Stimulated activated naive CD8-positive, alpha-beta T cell treated with anti-CD3 and anti-CD28 coated beads, Interleukin-15, Interleukin-2, amounts not matched to agents 100 ng/mL and 50 ng/mL, for 24 hours (primary cell): ENCODE data around the gene TEX261.
A peak's percentile ranks its signal among the peaks of the same experiment; 100 is the strongest.

Experiments used
- H3K27ac Mint-ChIP-seq: one replicate; pipeline ENCODE4 v1.8.0; 2021; ENCODE audit warnings: mild to moderate bottlenecking, mixed read lengths
- H3K27me3 Mint-ChIP-seq: one replicate; pipeline ENCODE4 v1.8.0; 2021; ENCODE audit warnings: mixed read lengths
- H3K36me3 Mint-ChIP-seq: one replicate; pipeline ENCODE4 v1.8.0; 2021; ENCODE audit warnings: low read depth, mixed read lengths
- H3K4me1 Mint-ChIP-seq: one replicate; pipeline ENCODE4 v1.8.0; 2021; ENCODE audit warnings: low read depth, mixed read lengths
- H3K4me3 Mint-ChIP-seq: one replicate; pipeline ENCODE4 v1.8.0; 2021; ENCODE audit warnings: mild to moderate bottlenecking, mixed read lengths
- H3K9me3 Mint-ChIP-seq: one replicate; pipeline ENCODE4 v1.8.0; 2021; ENCODE audit warnings: mixed read lengths

The TEX261 gene

GRCh38 chr2:70988726-70989648 is 5.7 kb downstream of the TEX261 start:
- no peak overlapping the region for H3K27ac Mint-ChIP-seq
- H3K9me3 Mint-ChIP-seq, result no peaks in the 10 kb centered on the region
- peaks cover 69% of the 10 kb centered on the region for H3K36me3 Mint-ChIP-seq
- no peak overlapping the region for H3K4me3 Mint-ChIP-seq
- no peaks in the 10 kb centered on the region for H3K27me3 Mint-ChIP-seq
- H3K4me1 Mint-ChIP-seq, result peaks cover 41% of the 10 kb centered on the region

DNA sequence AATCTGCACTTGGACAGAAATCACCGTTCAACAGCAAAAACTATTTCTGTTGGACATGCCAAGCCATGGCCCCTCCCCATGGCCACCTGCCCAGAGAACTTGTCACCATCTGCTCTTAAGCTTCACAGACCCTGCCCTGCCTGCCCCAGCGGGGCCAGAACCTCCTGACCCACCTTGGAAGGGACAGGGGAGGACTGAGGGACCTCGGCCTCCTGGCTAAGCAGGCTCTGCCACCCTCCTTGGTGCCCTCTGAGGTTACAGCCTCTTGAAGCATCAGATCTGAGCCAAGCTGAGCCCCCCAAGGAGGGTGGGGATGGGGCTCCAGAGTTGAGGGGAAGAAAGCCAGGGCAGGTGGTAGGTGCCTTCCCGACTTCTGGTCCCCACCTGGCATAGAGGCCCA is 6.5 kb downstream of the TEX261 start:
- Mint-ChIP-seq H3K4me1 (peaks cover 34% of the 10 kb centered on the region), H3K9me3 (no peaks in the 10 kb centered on the region), H3K36me3 (peaks cover 68% of the 10 kb centered on the region), H3K4me3 (no peak overlapping the region), H3K27ac (no peak overlapping the region), H3K27me3 (no peaks in the 10 kb centered on the region)

- Mint-ChIP-seq H3K27ac (no peak overlapping the region), H3K9me3 (no peaks in the 10 kb centered on the region), H3K27me3 (no peaks in the 10 kb centered on the region), H3K36me3 (peaks cover 65% of the 10 kb centered on the region), H3K4me1 (peaks cover 28% of the 10 kb centered on the region), H3K4me3 (no peak overlapping the region)
Measured at GRCh38 chr2:70987386-70987785, 7.3 kb downstream of the TEX261 start.

- Mint-ChIP-seq H3K36me3 (peaks cover 61% of the 10 kb centered on the region), H3K4me3 (no peak overlapping the region), H3K4me1 (peaks cover 23% of the 10 kb centered on the region), H3K27ac (peak overlapping the region; percentile 23), H3K9me3 (no peaks in the 10 kb centered on the region), H3K27me3 (no peaks in the 10 kb centered on the region)
Measured at GRCh38 chr2:70986499-70987189, 8.0 kb downstream of the TEX261 start.

DNA sequence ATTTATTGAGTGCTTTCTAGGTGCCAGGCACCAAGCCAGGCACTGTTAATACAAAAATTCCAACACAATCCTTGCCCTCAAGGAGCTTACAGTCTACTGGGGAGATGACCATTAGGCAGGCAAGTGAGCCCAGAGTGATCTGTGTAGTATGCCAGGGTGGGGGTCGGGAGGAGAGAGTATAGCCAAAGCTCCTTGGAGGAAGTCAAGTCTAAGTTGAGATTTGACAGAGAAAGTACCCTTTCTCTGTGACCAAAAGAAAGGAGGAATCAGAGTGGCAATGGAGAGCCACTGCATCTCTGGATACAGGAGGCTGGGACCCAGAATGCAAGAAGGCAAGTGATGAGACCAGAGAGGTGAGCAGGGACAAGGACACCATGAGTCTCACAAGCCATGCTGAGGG is 8.7 kb downstream of the TEX261 start:
- peaks cover 57% of the 10 kb centered on the region for H3K36me3 Mint-ChIP-seq
- no peaks in the 10 kb centered on the region for H3K27me3 Mint-ChIP-seq
- H3K4me3 Mint-ChIP-seq, result no peak overlapping the region
- peaks cover 21% of the 10 kb centered on the region for H3K4me1 Mint-ChIP-seq
- H3K27ac Mint-ChIP-seq, result no peak overlapping the region
- H3K9me3 Mint-ChIP-seq, result no peaks in the 10 kb centered on the region

GRCh38 chr2:70985283-70985688 is 9.4 kb downstream of the TEX261 start:
- H3K4me3 Mint-ChIP-seq, result no peak overlapping the region
- H3K9me3 Mint-ChIP-seq, result no peaks in the 10 kb centered on the region
- H3K4me1 Mint-ChIP-seq, result peaks cover 21% of the 10 kb centered on the region
- no peaks in the 10 kb centered on the region for H3K27me3 Mint-ChIP-seq
- H3K27ac Mint-ChIP-seq, result no peak overlapping the region
- peaks cover 51% of the 10 kb centered on the region for H3K36me3 Mint-ChIP-seq

DNA sequence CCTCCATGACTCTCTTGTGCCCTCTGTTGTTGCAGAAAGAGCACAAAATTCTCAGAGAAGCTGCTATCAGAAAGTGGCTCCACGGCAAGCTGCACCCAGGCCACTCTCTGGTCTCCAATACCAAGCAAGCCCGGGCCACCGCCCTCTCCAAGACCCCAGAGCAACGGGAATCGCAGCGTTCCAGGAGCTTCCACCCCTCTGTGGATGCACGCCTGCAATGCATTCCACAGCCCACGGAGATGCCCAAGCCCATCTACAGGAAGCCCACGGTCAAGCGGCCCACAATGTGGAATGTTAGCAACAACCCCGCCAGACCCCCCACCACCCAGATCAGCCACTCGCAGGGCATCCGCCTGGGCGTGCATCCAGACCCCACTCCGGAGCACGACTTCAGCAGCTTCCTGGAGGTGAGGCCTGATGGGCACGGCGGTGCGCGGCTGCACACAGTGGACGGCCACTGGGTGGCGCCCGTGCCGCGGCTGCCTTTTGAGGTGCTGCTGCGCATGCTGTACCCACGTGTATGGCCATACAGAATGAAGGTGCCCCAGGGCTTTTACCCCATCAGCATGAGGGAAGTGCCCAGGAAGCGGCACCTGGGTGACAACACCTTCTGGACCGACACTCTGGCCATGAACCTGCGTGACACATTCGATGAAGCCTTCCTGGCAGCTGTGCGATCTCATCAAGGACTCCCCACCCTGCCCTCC is 9.9 kb downstream of the TEX261 start:
- Mint-ChIP-seq H3K4me3 (peak overlapping the region; percentile 27), H3K27ac (no peak overlapping the region)

DNA sequence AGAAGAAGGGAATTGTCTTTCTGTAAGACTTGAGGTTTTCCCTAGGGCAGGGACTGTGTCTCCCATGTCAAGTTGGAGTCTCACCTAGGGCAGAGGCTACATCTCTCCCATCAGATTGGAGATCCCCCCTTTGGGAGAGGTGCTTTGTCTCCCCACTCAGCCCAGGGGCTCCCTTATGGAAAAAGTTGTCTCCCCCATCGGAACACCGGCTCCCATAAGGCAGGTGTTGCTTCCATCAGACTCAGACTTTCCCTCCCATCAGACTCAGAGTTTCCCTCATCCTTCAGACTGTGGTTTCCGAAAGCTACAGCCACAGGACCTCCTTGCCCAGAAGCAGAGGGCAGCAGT is 10.5 kb downstream of the TEX261 start:
- H3K4me1 Mint-ChIP-seq, result peaks cover 25% of the 10 kb centered on the region
- H3K27ac Mint-ChIP-seq, result no peak overlapping the region
- no peak overlapping the region for H3K4me3 Mint-ChIP-seq
- no peaks in the 10 kb centered on the region for H3K9me3 Mint-ChIP-seq
- H3K36me3 Mint-ChIP-seq, result peaks cover 46% of the 10 kb centered on the region
- H3K27me3 Mint-ChIP-seq, result no peaks in the 10 kb centered on the region

More for the DNA sequence above, 9.9 kb downstream of the TEX261 start:
- Mint-ChIP-seq H3K36me3 (peaks cover 51% of the 10 kb centered on the region), H3K4me1 (peaks cover 21% of the 10 kb centered on the region), H3K27me3 (no peaks in the 10 kb centered on the region), H3K9me3 (no peaks in the 10 kb centered on the region)

DNA sequence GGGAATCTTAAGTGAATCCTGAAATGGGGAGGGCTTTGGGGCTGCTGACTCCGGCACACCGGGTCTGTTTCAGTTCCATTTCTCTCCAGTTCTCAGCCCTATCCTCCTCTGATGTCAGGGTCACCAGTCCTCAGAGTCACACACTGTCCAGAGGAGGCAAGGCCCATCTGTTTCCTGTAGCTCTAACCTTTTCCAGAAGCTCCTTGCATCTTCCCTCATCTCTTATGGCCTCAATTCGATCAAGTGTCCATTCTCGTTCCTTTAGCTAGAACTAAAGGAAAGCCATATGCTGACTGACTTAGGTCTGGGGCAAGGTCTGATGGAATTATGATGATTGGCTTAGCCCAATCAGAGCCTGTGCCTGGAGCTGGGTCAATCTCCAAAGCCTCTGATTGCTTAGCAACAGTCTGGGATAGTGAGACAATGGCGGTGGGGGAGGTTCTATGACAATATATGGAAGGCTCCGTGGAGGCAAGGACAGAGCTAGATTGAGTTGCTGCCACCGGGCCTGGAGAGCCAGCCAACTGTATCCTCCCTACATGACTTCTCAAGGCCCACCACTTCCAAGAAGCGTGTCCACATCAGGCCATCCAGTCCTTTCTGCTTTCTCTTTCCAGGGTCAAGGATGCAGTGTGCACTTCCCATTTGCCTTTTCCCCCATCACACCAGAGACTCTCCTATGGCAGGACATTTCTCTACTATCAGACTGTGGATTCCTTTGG is 11.0 kb downstream of the TEX261 start:
- Mint-ChIP-seq H3K36me3 (peaks cover 41% of the 10 kb centered on the region), H3K9me3 (no peaks in the 10 kb centered on the region), H3K4me3 (no peak overlapping the region), H3K27me3 (no peaks in the 10 kb centered on the region), H3K27ac (no peak overlapping the region), H3K4me1 (peaks cover 26% of the 10 kb centered on the region)

- peaks cover 30% of the 10 kb centered on the region for H3K4me1 Mint-ChIP-seq
- H3K9me3 Mint-ChIP-seq, result no peaks in the 10 kb centered on the region
- no peaks in the 10 kb centered on the region for H3K27me3 Mint-ChIP-seq
- peaks cover 36% of the 10 kb centered on the region for H3K36me3 Mint-ChIP-seq
- H3K27ac Mint-ChIP-seq, result no peak overlapping the region
- H3K4me3 Mint-ChIP-seq, result no peak overlapping the region
Measured at GRCh38 chr2:70982971-70983370, 11.7 kb downstream of the TEX261 start.

DNA sequence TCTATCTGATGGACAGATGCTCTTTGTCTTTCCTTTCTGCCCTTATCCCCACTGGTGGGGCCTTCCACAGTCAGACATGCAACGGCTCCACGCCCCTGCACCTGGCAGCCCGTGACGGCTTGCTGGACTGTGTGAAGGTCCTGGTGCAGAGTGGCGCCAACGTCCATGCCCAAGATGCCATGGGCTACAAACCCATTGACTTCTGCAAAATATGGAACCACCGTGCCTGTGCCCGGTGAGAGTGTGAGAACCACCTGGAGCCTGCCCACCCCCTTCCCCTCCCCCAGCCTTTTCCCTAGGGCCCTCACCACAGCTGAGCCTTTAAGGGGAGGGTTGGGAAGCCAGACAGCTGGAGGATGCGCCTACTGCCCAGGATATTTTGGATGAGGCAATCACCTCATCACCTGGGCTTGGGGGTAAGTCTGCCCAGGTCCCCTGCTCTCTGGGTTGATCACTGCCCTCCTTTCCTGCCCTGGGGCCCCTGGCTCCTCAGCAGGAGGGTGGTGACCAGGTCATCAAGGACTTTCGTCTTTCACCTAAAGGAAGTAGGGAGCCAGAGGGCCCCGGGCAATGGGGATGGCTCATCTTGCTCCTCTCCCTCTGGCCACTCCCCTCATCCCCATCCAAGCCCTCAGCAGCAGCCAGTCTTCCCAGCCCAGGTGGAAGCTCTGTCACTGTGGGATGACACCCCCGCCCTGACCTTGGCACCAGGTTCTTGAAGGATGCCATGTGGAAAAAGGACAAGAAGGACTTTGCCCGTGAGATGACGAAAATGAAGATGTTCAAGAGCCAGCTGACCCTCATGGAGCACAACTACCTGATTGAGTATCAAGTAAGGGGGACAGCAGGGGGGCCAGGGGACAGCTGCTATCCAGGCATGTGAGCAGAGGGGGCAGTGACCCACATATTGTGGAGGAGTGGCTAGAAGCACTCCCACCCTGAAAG is 12.5 kb downstream of the TEX261 start:
- Mint-ChIP-seq H3K27ac (no peak overlapping the region), H3K4me3 (no peak overlapping the region), H3K4me1 (peaks cover 38% of the 10 kb centered on the region), H3K27me3 (no peaks in the 10 kb centered on the region), H3K36me3 (peaks cover 30% of the 10 kb centered on the region), H3K9me3 (no peaks in the 10 kb centered on the region)

DNA sequence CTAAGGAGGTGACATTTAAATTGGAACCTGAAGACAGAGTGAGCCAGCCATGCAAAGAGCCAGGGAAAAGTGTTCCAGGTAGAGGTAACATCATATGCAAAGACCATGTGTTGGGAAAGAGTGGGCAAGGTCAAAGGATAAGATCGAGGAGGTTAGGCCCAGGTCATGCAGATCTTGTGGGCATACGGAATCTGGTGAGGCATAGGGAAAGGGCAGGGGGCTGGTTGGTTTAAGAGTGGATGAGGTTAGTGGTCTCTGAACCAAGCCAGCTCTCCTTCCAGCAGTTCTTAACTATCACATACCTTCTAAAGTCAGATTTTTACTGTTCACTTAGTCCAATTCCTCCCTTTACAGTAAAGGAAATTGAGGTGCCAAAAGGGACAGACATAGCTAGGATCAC is 13.3 kb downstream of the TEX261 start:
- peaks cover 44% of the 10 kb centered on the region for H3K4me1 Mint-ChIP-seq
- no peaks in the 10 kb centered on the region for H3K27me3 Mint-ChIP-seq
- no peak overlapping the region for H3K27ac Mint-ChIP-seq
- no peak overlapping the region for H3K4me3 Mint-ChIP-seq
- H3K9me3 Mint-ChIP-seq, result no peaks in the 10 kb centered on the region
- H3K36me3 Mint-ChIP-seq, result peaks cover 23% of the 10 kb centered on the region

- Mint-ChIP-seq H3K9me3 (no peaks in the 10 kb centered on the region), H3K27me3 (no peaks in the 10 kb centered on the region), H3K27ac (no peak overlapping the region), H3K4me1 (peaks cover 34% of the 10 kb centered on the region), H3K36me3 (peaks cover 11% of the 10 kb centered on the region), H3K4me3 (no peak overlapping the region)
Measured at GRCh38 chr2:70979626-70980025, 15.0 kb downstream of the TEX261 start.

DNA sequence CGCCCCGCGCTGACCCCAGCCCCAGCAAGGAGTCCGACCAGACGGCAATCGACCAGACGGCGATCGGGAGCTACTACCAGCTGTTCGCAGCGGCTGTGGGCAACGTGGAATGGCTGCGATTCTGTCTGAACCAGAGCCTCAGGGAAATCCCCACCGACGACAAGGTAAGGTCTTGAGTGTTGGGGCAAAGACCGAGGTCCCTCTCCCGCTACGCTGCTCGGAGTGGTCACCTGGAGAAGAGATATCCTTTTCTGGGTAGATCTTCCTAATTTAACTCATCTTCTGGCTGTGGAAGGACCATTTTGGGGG is 15.5 kb downstream of the TEX261 start:
- peaks cover 11% of the 10 kb centered on the region for H3K36me3 Mint-ChIP-seq
- H3K4me1 Mint-ChIP-seq, result peaks cover 29% of the 10 kb centered on the region
- no peaks in the 10 kb centered on the region for H3K9me3 Mint-ChIP-seq
- H3K4me3 Mint-ChIP-seq, result peak overlapping the region; percentile 35
- H3K27ac Mint-ChIP-seq, result no peak overlapping the region
- H3K27me3 Mint-ChIP-seq, result no peaks in the 10 kb centered on the region
